Measurements from ENCODE around the gene PATJ.

Gene PATJ

GRCh38 chr1:62050165-62050564 is 307.9 kb downstream of the PATJ start:
- no peak for DNase-seq (ENCODE audit: low read depth)

DNA sequence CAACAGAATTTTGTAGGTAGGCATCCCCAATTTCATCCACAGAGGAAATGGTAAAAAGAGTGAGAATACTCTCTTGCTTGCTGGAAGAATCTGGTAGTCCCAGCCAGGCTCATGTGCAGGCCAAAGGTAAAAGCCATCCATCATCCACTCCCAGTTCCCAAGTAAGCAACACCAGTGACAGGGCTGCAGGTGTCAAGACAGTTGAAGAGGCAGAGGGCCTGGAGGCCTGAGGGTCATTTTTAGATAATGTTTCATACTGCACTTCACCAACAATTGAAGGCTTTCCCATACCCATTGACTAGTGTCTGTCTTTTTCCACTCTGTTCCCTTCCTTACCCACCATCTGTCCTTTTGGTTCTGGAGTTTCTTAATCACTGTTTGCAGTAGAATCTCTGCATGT is 310.7 kb downstream of the PATJ start:
- no peak for DNase-seq (ENCODE audit: low read depth)

DNA sequence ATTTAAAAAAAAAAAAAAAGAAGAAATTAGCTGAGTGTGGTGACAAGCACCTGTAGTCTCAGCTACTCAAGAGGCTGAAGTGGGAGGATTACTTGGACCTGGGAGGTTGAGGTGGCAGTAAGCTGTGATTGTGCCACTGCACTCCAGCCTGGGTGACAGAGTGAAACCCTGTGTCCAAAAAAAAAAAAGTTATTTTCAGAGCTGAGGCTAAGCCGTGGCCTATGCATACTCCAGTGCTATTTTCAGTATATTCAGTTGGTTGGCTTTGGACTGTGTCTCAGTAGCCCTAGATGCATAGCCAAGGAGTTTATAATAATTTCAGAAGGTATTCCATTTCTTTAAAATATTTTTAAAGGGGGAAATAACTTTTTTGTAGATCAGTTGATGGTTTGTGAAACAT is 311.9 kb downstream of the PATJ start:
- DNase-seq (ENCODE audit: low read depth), result no peak

GRCh38 chr1:62057230-62057629 is 314.9 kb downstream of the PATJ start:
- DNase-seq (ENCODE audit: low read depth), result no peak

DNA sequence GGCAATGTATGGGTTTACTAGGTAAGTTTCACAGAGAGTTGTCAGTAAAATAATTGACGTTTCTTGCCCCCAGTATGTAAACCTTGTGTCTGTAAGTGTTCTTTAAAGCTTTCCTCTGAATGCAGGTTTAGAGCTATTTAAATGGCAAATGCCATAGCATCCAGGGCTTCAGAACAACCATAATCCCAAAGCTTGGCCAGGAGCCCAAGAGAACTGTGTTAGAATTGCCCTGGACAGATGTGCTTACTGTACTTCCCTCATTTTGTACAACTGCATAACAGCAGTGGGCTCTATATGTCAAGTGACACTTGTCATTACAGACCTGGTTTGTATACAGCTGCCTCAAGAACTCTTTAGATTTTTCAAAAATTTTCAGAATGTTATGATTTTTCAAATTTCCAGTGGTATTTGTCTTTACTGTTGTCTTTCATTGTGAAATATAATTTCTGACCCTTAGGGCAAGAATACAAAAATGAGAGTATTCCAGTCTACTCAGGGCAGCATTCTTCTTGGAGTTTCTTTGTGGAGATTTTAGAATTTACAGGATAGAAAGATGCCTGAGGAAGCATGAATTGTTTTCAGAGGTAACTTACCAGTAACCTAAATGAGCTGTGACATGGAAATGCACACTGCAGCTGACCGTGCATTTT is 315.5 kb downstream of the PATJ start:
- no peak for DNase-seq (ENCODE audit: low read depth)

DNA sequence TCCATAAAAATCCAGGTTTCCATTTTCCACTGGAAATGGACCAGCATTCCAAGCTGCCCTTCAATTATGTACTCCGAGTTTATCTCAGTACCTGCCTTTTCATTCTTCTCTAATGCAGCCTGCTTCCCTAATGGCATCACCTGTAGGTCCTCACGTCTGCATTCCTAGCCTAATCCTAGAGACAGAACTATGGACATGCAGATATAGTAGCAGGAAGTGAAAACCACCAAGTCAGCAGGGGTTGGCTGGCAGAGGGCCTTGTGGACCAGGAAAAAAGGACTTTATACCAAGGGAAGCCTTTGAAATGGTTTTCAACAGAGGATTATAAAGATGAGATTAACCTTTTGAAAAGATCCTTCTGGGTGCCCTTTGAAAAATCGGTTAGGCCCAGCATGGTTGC is 316.7 kb downstream of the PATJ start:
- no peak for DNase-seq (ENCODE audit: low read depth)

GRCh38 chr1:62062087-62062486 is 319.8 kb downstream of the PATJ start:
- no peak for DNase-seq (ENCODE audit: low read depth)

DNA sequence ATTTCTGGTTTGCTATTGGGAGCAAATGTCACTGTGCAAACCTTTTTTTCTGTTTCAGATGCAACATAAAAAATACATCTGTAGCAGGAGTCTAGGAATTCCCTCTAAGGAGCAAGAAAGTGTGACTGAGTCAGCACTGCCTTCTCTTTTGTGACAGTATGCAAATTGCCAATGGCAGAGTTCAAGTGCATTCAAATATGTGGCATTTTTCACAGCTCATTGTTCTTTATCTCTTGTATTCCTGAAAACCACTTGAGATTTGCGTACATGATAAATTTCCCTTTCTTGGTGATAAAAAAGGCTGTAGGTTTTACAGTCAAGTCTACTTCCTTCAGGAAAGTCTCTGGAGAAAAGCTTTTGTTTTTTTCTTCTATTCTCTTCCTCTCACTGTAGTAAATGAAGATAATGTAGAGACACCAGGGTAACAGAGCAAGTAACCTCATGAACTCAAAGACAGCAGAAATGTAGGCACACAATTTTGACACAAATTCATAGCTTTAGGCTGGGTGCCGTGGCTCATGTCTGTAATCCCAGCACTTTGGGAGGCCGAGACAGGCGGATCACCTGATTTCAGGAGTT is 322.6 kb downstream of the PATJ start:
- DNase-seq (ENCODE audit: low read depth), result no peak

- DNase-seq (ENCODE audit: low read depth), result no peak
Measured at GRCh38 chr1:62066713-62067112, 324.4 kb downstream of the PATJ start.

GRCh38 chr1:62068416-62068843 is 326.1 kb downstream of the PATJ start:
- DNase-seq (ENCODE audit: low read depth), result no peak

DNA sequence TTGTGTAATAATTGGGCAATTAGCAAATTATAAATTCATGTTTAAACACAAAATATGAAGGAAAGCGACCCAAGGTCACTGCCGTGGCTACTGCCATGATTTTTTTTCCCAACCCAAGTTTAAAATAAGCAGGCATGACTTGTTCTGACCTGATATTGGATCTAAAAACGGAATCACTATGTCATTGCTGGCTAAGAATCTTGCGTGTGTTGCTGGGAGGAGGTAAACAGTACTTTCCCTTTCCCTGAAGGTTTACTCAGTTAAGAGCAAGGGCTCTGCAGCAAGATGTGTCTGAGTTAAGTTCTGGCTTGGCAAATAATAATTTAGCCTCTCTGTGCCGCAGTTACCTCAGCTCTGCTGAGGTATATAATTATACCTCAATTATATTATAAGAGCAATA is 326.7 kb downstream of the PATJ start:
- DNase-seq (ENCODE audit: low read depth), result no peak

GRCh38 chr1:62070384-62071011 is 328.2 kb downstream of the PATJ start:
- DNase-seq (ENCODE audit: low read depth), result no peak

GRCh38 chr1:62071695-62072094 is 329.4 kb downstream of the PATJ start:
- DNase-seq (ENCODE audit: low read depth), result no peak

GRCh38 chr1:62076286-62076685 is 334.0 kb downstream of the PATJ start:
- DNase-seq (ENCODE audit: low read depth), result peak; percentile 54

DNA sequence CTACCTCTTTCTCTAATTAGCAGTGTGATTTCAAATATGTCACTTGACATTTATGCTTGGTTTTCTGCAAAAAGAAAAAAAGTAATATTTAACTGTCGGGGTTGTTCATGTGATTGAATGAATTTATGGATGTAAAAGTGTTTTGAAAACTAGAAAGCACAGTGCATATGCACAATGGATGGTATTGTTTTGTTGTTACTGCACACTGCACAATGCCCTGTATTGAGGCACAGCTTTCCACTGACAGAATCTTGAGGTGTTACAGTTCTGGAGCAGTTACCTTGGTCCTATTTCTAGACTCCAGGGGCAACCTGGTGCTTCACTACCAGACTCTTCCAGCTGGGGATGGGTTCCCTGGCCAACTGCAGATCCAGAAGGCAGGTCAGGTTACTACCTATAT is 335.5 kb downstream of the PATJ start:
- DNase-seq (ENCODE audit: low read depth), result no peak

DNA sequence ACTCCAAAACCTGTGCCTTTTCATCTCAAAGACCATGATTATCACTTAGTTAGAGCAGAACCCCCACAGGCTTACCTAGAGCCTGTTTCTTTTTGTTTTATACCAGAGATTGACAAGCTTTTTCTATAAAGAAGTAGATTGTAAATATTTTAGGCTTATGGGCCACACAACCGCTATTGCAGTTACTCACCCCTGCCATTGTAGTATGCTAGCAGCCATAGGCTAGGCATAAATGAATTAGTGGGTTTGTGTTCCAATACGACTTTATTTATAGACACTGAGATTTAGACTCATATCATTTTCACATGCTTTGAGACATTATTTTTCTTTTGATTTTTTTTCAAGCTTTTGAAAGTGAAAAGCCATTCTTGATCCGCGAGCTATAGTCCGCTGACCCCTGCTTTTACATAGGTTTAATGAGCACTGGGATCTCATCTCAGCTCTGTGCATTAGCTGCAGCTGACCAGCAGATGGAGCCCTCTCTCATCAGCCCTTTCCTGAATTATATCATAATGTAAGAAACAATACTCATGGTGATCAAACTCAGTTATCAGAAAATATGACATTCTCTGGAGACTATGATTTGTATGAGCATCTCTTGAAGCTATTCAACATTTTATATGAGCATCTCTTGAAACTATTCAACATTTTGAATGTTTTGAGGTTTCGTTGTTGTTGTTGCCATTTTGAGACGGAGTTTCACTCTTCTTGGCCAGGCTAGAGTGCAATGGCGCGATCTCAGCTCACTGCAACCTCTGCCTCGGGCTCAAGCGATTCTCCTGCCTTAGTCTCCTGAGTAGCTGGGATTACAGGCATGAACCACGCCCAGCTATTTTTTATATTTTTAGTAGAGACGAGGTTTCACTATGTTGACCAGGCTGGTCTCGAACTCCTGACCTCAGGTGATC is 340.4 kb downstream of the PATJ start:
- DNase-seq (ENCODE audit: low read depth), result peak; percentile 24

GRCh38 chr1:62084310-62084890 is 342.1 kb downstream of the PATJ start:
- no peak for DNase-seq (ENCODE audit: low read depth)

- no peak for DNase-seq (ENCODE audit: low read depth)
Measured at GRCh38 chr1:62088439-62088838, 346.2 kb downstream of the PATJ start.

GRCh38 chr1:62089570-62089969 is 347.3 kb downstream of the PATJ start:
- DNase-seq (ENCODE audit: low read depth), result no peak

DNA sequence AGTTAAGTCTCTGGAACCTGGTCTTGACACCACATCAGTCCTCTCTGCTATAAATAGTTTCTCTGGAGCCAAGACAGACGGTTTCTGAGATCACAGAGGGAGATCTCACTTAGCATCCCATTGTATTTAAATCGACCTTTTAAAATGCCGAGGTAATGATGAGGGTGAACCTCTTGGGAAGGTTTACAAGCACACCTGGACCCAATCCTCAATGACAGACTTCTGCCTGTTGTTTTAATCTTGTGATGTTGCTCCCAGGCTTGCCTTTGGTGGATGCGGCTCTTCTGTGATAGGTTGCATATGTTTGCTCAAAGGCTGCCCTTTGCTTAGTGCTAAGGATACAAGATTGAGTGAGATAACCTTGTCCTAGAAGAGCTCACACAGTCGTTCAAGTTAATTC is 347.7 kb downstream of the PATJ start:
- DNase-seq (ENCODE audit: low read depth), result no peak

DNA sequence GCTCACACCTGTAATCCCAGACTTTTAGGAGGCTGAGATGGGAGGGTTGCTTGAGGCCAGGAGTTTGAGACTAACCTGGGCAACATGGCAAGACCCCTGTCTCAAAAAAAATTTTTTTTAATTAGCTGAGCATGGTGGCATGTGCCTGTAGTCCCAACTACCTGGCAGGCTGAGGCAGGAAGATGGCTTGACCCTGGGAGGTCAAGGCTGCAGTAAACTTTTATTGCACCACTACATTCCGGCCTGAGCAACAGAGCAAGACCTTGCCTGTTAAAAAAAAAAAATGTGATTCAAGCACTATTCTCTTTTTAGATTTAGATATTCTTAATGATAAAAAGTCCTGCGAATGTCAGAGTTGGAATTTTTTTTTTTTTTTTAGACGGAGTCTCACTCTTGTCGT is 349.8 kb downstream of the PATJ start:
- DNase-seq (ENCODE audit: low read depth), result no peak

DNA sequence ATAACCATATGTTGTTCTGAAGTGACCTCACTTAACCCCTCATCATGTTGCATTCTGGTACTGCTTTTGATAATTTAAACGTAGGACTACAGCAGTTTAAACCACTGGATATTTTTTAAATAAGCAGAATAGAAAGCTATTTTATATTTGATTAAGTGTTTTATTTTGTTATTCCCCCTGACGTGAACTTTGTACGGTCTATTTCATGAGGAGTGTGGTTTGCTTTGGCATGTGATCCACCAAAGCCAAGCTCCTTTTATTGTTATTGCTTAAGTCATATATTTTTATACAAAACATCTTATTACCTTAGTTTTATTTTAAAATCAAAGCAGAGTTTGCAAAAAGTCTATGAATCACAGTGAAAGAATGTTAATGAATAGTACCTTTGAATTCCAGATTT is 351.0 kb downstream of the PATJ start:
- DNase-seq (ENCODE audit: low read depth), result no peak

Measured in HS-27A (cell line).